ENCODE results near the gene NFKBIE.

NFKBIE gene

DNA sequence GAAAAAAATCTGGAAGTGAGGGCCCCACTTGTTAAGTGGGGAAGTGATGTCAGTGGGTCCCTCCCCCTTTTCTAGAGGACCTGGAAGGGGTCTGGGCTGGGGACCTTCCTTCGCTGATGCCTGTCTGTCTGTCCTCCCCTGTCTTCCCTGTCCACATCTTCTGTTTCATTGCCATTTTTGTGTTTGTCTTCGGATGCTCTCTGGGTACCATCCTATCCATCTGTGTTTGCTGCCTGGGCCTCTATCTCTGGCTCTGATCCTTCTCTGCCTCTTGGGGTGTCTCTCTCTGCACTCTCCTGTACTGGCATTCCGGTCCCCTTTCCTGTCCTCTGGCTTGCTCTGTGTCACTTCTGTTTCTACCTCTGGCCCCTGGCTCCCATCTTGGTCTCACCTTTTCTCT lies 7.2 kb upstream of the NFKBIE start:
- no peaks in the 10 kb centered on the region for H3K9me3 ChIP-seq (ENCODE audit: control insufficient read depth in 2 of 2, low read length in 2 of 2)
- H3K4me3 ChIP-seq (ENCODE audit: low read length in 2 of 2): no peak overlapping the region
- peaks cover 0 to 3% of the 10 kb centered on the region in 2 donors for H3K4me1 ChIP-seq (ENCODE audit: control insufficient read depth in 2 of 2, insufficient read depth in 2 of 2, low read length in 2 of 2)
- H3K9ac ChIP-seq (ENCODE audit: low read depth in 1 of 2, low read length in 2 of 2): no peak overlapping the region
- H3K27me3 ChIP-seq (ENCODE audit: control insufficient read depth in 2 of 2, insufficient read depth in 2 of 2, low read length in 2 of 2): peaks cover 54 to 78% of the 10 kb centered on the region in 2 donors
- no peak overlapping the region for H3K27ac ChIP-seq (ENCODE audit: low read depth in 2 of 2, low read length in 2 of 2)
- H3K36me3 ChIP-seq (ENCODE audit: control insufficient read depth in 2 of 2, insufficient read depth in 2 of 2, low read length in 2 of 2): no peaks in the 10 kb centered on the region

DNA sequence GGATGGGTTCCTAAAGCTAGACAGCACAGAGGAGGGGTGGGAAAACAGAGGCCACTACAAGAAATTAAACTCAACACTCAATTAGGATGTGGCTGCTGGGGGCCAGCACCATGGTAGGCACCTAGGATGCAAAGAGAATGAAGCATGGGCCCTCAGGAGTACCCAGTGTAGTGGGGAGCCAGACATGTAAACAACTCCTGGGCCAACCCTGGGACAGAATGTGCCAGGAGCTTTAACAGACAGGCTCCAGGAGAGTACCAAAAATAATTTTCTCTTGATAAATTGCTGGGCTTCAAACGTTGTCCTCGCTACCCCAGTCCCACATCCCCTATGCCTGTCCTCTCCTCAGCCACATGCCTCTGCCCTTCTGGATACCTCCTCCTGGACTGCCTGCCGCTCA lies 6.6 kb upstream of the NFKBIE start:
- Histone ChIP-seq H3K9me3 (ENCODE audit: control insufficient read depth in 2 of 2, low read length in 2 of 2) (no peaks in the 10 kb centered on the region), H3K9ac (ENCODE audit: low read depth in 1 of 2, low read length in 2 of 2) (no peak overlapping the region), H3K27me3 (ENCODE audit: control insufficient read depth in 2 of 2, insufficient read depth in 2 of 2, low read length in 2 of 2) (peaks cover 51 to 72% of the 10 kb centered on the region in 2 donors), H3K4me3 (ENCODE audit: low read length in 2 of 2) (no peak overlapping the region), H3K36me3 (ENCODE audit: control insufficient read depth in 2 of 2, insufficient read depth in 2 of 2, low read length in 2 of 2) (no peaks in the 10 kb centered on the region), H3K27ac (ENCODE audit: low read depth in 2 of 2, low read length in 2 of 2) (no peak overlapping the region), H3K4me1 (ENCODE audit: control insufficient read depth in 2 of 2, insufficient read depth in 2 of 2, low read length in 2 of 2) (peaks cover 0 to 3% of the 10 kb centered on the region in 2 donors)

DNA sequence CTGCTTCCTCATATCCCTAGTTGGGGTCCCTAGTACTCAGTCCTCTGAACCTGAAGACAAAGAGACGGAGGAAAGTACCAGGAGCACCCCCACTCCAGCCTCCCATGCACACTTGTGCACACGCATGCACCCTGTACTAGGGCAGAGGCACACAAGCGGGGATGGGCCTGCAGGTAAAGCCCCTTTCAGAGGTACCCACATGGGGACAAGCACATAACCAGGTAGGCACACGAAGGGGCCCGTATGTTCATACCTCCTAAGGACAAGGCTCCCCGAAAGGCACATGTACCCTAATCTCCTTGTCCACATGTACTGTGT lies 6.0 kb upstream of the NFKBIE start:
- Histone ChIP-seq H3K4me3 (ENCODE audit: low read length in 2 of 2) (no peak overlapping the region), H3K9me3 (ENCODE audit: control insufficient read depth in 2 of 2, low read length in 2 of 2) (no peaks in the 10 kb centered on the region), H3K36me3 (ENCODE audit: control insufficient read depth in 2 of 2, insufficient read depth in 2 of 2, low read length in 2 of 2) (no peaks in the 10 kb centered on the region), H3K4me1 (ENCODE audit: control insufficient read depth in 2 of 2, insufficient read depth in 2 of 2, low read length in 2 of 2) (peaks cover 0 to 3% of the 10 kb centered on the region in 2 donors), H3K27me3 (ENCODE audit: control insufficient read depth in 2 of 2, insufficient read depth in 2 of 2, low read length in 2 of 2) (peaks cover 51 to 67% of the 10 kb centered on the region in 2 donors), H3K27ac (ENCODE audit: low read depth in 2 of 2, low read length in 2 of 2) (no peak overlapping the region), H3K9ac (ENCODE audit: low read depth in 1 of 2, low read length in 2 of 2) (no peak overlapping the region)

DNA sequence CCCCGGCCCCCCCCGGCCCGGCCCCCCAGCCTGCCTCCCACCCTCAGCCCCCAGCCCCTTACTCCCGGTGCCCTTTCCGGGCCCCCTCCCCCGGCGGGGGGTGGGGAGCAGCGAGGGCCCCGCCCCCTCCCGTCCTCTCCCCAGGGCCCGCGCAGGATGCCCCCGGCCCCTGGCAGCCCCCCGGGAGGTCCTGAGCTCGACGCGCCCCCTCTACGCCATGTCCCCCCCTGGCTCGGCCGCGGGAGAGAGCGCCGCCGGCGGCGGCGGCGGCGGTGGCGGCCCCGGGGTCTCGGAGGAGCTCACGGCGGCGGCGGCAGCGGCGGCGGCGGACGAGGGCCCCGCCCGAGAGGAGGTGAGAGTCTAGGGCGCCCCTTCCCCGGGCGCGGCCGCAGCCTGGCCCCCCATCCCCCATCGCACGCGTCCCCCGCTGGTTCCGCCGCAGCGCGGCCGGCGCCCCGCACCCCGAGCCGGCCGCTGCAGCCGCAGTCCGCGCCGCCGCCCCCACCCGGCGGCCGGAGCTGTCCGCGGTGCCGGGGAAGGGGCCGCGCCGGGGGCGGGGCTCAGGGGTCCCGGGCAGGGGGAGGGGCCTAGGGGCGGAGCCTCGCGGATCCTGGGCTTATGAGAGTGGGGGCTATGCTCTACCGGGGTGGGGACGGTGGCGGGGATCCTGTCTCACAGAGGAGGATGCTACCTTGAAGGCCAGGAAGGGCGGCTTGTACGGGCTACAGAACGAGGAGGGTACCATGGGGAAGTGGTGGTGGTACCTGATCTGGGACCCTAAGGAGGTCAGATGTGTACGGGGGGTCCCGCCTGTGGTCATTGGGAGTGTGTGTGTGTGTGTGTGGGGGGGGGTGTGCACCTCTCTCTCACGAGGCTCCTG lies 5.4 kb upstream of the NFKBIE start:
- no peak overlapping the region for H3K4me3 ChIP-seq (ENCODE audit: low read length in 2 of 2)
- H3K27me3 ChIP-seq (ENCODE audit: control insufficient read depth in 2 of 2, insufficient read depth in 2 of 2, low read length in 2 of 2): peaks cover 51 to 61% of the 10 kb centered on the region in 2 donors
- no peaks in the 10 kb centered on the region for H3K9me3 ChIP-seq (ENCODE audit: control insufficient read depth in 2 of 2, low read length in 2 of 2)
- no peaks in the 10 kb centered on the region for H3K36me3 ChIP-seq (ENCODE audit: control insufficient read depth in 2 of 2, insufficient read depth in 2 of 2, low read length in 2 of 2)
- H3K9ac ChIP-seq (ENCODE audit: low read depth in 1 of 2, low read length in 2 of 2): no peak overlapping the region
- H3K27ac ChIP-seq (ENCODE audit: low read depth in 2 of 2, low read length in 2 of 2): no peak overlapping the region
- H3K4me1 ChIP-seq (ENCODE audit: control insufficient read depth in 2 of 2, insufficient read depth in 2 of 2, low read length in 2 of 2): peaks cover 0 to 2% of the 10 kb centered on the region in 2 donors

DNA sequence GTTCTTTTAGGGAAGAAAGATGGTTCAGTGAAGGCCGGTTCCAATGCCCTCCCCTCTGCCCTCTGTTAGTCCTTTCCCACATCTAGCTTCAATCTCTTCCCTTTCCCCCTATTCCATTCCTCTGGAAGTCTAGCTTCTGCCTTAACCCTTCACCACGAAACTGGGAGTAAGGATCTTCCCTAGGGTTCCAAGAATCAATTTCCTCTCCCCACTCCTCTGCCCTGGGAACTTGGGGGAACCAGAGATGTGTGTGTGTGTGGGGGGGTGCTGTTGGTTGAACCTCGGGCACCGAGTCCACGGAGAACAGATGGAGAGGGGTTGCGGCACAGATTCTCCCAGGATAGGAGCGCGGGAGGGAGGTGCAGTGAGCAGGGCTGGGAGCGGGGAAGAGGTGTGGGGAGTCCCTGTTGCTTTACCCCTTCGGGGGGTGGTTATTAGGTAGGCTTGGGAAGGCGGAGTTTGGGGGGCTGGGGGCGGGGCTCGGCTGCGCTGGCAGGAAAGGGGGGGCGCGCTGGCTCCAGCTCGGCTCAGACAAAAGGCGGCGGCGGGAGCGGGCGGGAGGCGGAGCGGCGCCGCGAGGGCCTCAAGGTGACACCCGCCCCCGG lies 4.7 kb upstream of the NFKBIE start, which contains the start of gene TMEM151B:
Gene TMEM151B, plus strand, starts transcription at position 530 of the 605 bp plus-strand sequence. CDS start 293 bp downstream, outside the sequence.
- H3K4me1 ChIP-seq (ENCODE audit: control insufficient read depth in 2 of 2, insufficient read depth in 2 of 2, low read length in 2 of 2): peaks cover 0 to under 1% of the 10 kb centered on the region in 2 donors
- no peaks in the 10 kb centered on the region for H3K9me3 ChIP-seq (ENCODE audit: control insufficient read depth in 2 of 2, low read length in 2 of 2)
- H3K27me3 ChIP-seq (ENCODE audit: control insufficient read depth in 2 of 2, insufficient read depth in 2 of 2, low read length in 2 of 2): peaks cover 46 to 53% of the 10 kb centered on the region in 2 donors
- no peak within 1 kb of the TSS for H3K4me3 ChIP-seq (ENCODE audit: low read length in 2 of 2)
- H3K36me3 ChIP-seq (ENCODE audit: control insufficient read depth in 2 of 2, insufficient read depth in 2 of 2, low read length in 2 of 2): no peaks in the 10 kb centered on the region
- no peak within 1 kb of the TSS for H3K9ac ChIP-seq (ENCODE audit: low read depth in 1 of 2, low read length in 2 of 2)
- H3K27ac ChIP-seq (ENCODE audit: low read depth in 2 of 2, low read length in 2 of 2): no peak within 1 kb of the TSS

DNA sequence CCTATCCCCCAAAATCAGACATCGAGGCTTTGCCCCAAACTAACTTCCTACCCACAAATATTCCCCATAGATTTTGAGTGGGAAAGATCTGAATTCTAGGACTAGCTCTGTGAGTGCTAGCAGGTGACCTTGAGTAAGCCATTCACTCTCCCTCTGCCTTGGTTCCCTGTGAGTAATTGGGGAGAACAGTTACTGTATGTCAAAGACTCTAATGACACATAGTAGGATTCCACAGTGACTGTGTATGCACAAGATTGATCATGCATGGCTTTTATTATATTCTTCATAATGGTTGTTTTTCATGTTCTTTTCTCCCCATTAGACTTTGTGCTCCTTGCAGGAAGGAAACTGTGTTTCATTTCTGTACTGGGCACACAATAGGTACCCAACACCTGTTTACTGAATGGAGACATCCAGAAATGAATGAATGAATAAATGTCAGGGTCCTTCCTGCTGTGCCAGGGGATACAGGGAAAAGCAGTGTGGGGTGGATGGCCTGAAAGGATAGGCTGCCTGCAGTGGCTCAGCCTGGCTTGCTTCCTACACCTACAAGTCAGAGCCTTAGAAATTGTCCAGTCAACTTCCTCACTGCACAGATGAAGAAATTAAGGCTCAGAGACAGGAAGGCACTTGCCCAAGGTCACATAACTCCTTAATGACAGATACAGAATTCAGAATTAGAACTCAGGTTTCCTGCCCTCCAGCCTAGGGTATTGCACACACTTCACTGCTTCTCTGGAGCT lies 4.0 kb upstream of the NFKBIE start:
- H3K9ac ChIP-seq (ENCODE audit: low read depth in 1 of 2, low read length in 2 of 2): no peak overlapping the region
- H3K36me3 ChIP-seq (ENCODE audit: control insufficient read depth in 2 of 2, insufficient read depth in 2 of 2, low read length in 2 of 2): no peaks in the 10 kb centered on the region
- H3K4me1 ChIP-seq (ENCODE audit: control insufficient read depth in 2 of 2, insufficient read depth in 2 of 2, low read length in 2 of 2): peaks cover 6 to 7% of the 10 kb centered on the region in 2 donors
- H3K27me3 ChIP-seq (ENCODE audit: control insufficient read depth in 2 of 2, insufficient read depth in 2 of 2, low read length in 2 of 2): peaks cover 44 to 50% of the 10 kb centered on the region in 2 donors
- no peak overlapping the region for H3K27ac ChIP-seq (ENCODE audit: low read depth in 2 of 2, low read length in 2 of 2)
- no peaks in the 10 kb centered on the region for H3K9me3 ChIP-seq (ENCODE audit: control insufficient read depth in 2 of 2, low read length in 2 of 2)
- no peak overlapping the region for H3K4me3 ChIP-seq (ENCODE audit: low read length in 2 of 2)

DNA sequence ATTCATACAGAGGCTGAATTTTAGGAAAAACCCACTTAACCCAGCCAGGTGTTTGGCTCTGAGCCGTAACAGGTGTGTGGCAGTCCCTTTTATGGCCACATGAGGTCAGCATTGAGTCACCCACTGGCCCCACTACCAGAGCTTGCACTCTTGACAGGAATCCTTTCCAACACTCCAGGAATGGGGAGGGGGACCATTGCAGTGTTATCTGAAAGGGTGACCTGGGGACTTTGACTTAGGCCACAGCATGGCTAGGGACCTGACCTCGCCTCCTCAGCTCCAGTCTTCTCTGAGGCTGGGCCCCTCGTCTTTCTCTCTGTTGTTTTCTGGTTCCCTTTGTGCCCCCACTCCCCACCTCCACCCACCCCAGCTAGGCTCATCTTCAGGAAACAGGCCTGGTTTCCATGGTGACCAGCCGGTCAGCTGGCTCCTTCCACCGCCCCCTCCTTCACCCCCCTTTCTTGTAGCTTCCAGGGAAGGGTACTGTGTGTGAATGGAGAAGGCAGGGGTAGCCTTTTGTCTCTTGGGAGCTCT lies 2.8 kb upstream of the NFKBIE start:
- Histone ChIP-seq H3K27ac (ENCODE audit: low read depth in 2 of 2, low read length in 2 of 2) (no peak overlapping the region), H3K4me1 (ENCODE audit: control insufficient read depth in 2 of 2, insufficient read depth in 2 of 2, low read length in 2 of 2) (peaks cover 18 to 19% of the 10 kb centered on the region in 2 donors), H3K4me3 (ENCODE audit: low read length in 2 of 2) (no peak overlapping the region), H3K9me3 (ENCODE audit: control insufficient read depth in 2 of 2, low read length in 2 of 2) (no peaks in the 10 kb centered on the region), H3K36me3 (ENCODE audit: control insufficient read depth in 2 of 2, insufficient read depth in 2 of 2, low read length in 2 of 2) (no peaks in the 10 kb centered on the region), H3K27me3 (ENCODE audit: control insufficient read depth in 2 of 2, insufficient read depth in 2 of 2, low read length in 2 of 2) (peaks cover 33 to 42% of the 10 kb centered on the region in 2 donors), H3K9ac (ENCODE audit: low read depth in 1 of 2, low read length in 2 of 2) (no peak overlapping the region)

DNA sequence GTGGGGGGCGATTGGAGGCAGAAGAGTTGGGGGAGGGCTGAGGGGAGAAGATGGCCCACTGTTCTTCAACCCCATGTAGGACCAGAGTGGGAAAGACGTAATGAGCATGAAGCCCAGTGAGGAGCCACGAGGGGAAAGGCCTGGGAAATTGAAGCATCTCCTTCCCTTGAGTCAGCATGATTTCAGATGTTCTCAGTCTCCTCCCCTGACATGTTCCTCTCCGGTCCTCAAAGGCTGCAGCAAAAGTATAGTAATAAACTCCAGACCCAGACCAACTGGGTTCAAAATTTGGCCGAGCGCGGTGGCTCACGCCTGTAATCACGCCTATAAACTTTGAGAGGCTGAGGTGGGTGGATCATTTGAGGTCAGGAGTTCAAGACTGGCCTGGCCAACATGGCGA lies 1.9 kb upstream of the NFKBIE start:
- Histone ChIP-seq H3K27ac (ENCODE audit: low read depth in 2 of 2, low read length in 2 of 2) (no peak overlapping the region), H3K27me3 (ENCODE audit: control insufficient read depth in 2 of 2, insufficient read depth in 2 of 2, low read length in 2 of 2) (peaks cover 28 to 33% of the 10 kb centered on the region in 2 donors), H3K36me3 (ENCODE audit: control insufficient read depth in 2 of 2, insufficient read depth in 2 of 2, low read length in 2 of 2) (peaks cover 0 to 2% of the 10 kb centered on the region in 2 donors), H3K4me1 (ENCODE audit: control insufficient read depth in 2 of 2, insufficient read depth in 2 of 2, low read length in 2 of 2) (peaks cover 25 to 28% of the 10 kb centered on the region in 2 donors), H3K4me3 (ENCODE audit: low read length in 2 of 2) (no peak overlapping the region), H3K9ac (ENCODE audit: low read depth in 1 of 2, low read length in 2 of 2) (no peak overlapping the region), H3K9me3 (ENCODE audit: control insufficient read depth in 2 of 2, low read length in 2 of 2) (no peaks in the 10 kb centered on the region)

DNA sequence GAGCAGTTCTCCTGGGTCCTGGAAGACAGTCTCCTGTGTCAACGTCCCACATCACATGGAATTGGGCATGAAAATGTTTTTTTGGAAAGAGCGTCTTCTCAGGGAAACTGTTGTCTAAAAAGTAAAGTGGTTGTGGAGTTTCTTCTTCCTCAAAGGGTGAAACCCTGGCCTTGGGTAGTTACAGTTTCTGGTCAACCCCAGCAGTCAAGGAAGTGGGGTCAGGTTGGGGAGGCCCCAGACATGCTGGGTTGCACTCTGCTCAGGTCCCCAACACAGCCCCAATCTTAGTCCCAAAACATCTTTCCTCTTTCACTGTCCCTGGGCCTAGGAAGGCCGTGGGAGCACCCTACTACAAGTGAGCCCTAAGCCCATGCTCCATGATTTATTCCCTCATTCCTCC lies 996 bp upstream of the NFKBIE start:
- Histone ChIP-seq H3K9me3 (ENCODE audit: control insufficient read depth in 2 of 2, low read length in 2 of 2) (no peaks in the 10 kb centered on the region), H3K4me3 (ENCODE audit: low read length in 2 of 2) (no peak overlapping the region), H3K27me3 (ENCODE audit: control insufficient read depth in 2 of 2, insufficient read depth in 2 of 2, low read length in 2 of 2) (peaks cover 23 to 24% of the 10 kb centered on the region in 2 donors), H3K4me1 (ENCODE audit: control insufficient read depth in 2 of 2, insufficient read depth in 2 of 2, low read length in 2 of 2) (peaks cover 25 to 32% of the 10 kb centered on the region in 2 donors), H3K9ac (ENCODE audit: low read depth in 1 of 2, low read length in 2 of 2) (no peak overlapping the region), H3K36me3 (ENCODE audit: control insufficient read depth in 2 of 2, insufficient read depth in 2 of 2, low read length in 2 of 2) (peaks cover 2 to 3% of the 10 kb centered on the region in 2 donors), H3K27ac (ENCODE audit: low read depth in 2 of 2, low read length in 2 of 2) (no peak overlapping the region)
